ENCODE data around the gene CFAP52. TPM values are rescaled to one million over a fixed set of nuclear protein-coding genes. Genes with fewer than 3 reads are reported as not detected.

Gene CFAP52
- 1 to 10 TPM in 1 of 2 donors, not detected in 1; 1.7 TPM for total RNA-seq

GRCh38 chr17:9576521-9577372 is at the start of gene CFAP52:
Gene CFAP52 (plus strand): TSS chr17:9576642. CDS start chr17:9576696, 54 bp downstream.
- intact Hi-C loops (cut with DNase I) = loop anchor here (5.0 kb wide), 1 partner anchor 174 kb away; no protein-coding TSS in a partner anchor
- H3K4me3 ChIP-seq = peak within 1 kb of the TSS; percentile 65 to 73
- H3K27ac ChIP-seq = peak within 1 kb of the TSS in 1 of 2 donors; percentile 41
- no peaks in the 10 kb centered on the region for H3K4me1 ChIP-seq (replicated peaks)
- peak; percentile 62 for DNase-seq (ENCODE audit: low spot score)
- TF ChIP-seq POLR2AphosphoS5 (IDR thresholded peaks at IDR 0.05) (peak; percentile 32), POLR2A (IDR thresholded peaks at IDR 0.05) (no peak)
- TF ChIP-seq, protein P1, sequence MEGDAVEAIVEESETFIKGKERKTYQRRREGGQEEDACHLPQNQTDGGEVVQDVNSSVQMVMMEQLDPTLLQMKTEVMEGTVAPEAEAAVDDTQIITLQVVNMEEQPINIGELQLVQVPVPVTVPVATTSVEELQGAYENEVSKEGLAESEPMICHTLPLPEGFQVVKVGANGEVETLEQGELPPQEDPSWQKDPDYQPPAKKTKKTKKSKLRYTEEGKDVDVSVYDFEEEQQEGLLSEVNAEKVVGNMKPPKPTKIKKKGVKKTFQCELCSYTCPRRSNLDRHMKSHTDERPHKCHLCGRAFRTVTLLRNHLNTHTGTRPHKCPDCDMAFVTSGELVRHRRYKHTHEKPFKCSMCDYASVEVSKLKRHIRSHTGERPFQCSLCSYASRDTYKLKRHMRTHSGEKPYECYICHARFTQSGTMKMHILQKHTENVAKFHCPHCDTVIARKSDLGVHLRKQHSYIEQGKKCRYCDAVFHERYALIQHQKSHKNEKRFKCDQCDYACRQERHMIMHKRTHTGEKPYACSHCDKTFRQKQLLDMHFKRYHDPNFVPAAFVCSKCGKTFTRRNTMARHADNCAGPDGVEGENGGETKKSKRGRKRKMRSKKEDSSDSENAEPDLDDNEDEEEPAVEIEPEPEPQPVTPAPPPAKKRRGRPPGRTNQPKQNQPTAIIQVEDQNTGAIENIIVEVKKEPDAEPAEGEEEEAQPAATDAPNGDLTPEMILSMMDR (IDR thresholded peaks at IDR 0.05) = peak in 2 of 4 experiments; percentile 51 to 59
- H3K9me3 ChIP-seq = no peaks in the 10 kb centered on the region
- WGBS = 7% methylated on average over 38 of the region's 38 CpGs
- no peaks in the 10 kb centered on the region for H3K27me3 ChIP-seq (replicated peaks; ENCODE audit: insufficient read depth)
- no peaks in the 10 kb centered on the region for H3K36me3 ChIP-seq

- DNase-seq (ENCODE audit: low spot score) = no peak
- Histone ChIP-seq H3K9me3 (no peaks in the 10 kb centered on the region), H3K4me1 (replicated peaks) (no peaks in the 10 kb centered on the region), H3K36me3 (no peaks in the 10 kb centered on the region), H3K27ac (no peak overlapping the region), H3K27me3 (replicated peaks; ENCODE audit: insufficient read depth) (no peaks in the 10 kb centered on the region), H3K4me3 (no peak overlapping the region)
- WGBS = 57% methylated on average over 3 of the region's 3 CpGs
- TF ChIP-seq POLR2AphosphoS5 (IDR thresholded peaks at IDR 0.05) (no peak), POLR2A (IDR thresholded peaks at IDR 0.05) (no peak)
- TF ChIP-seq, protein P1 (IDR thresholded peaks at IDR 0.05) = no peak
- intact Hi-C loops (cut with DNase I) = no loop called here
Observed at GRCh38 chr17:9527788-9528187, 48.7 kb upstream of the CFAP52 start.

- TF ChIP-seq POLR2AphosphoS5 (IDR thresholded peaks at IDR 0.05) = no peak
- TF ChIP-seq, protein P1 (IDR thresholded peaks at IDR 0.05) = peak in 2 of 4 experiments; percentile 30 to 37
Observed at GRCh38 chr17:9529033-9529700, 47.3 kb upstream of the CFAP52 start.

DNA sequence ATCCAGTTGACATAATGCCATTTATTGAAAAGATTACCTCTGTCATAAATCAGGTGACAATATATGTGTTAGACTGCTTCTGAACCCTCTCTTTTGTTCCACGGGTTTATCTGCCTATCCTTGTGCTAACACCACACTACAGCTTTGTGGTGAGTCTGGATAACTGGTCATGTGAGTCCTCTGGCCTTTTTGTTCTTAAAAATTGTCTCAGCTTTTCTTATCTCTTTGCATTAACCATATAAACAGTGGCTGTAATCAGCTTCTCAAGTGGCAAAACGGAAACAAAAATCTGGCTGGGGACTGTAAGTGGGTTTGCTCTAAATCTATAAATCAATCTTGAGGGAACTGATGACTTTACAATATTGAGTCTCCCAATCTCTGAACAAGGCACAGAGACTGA is 45.4 kb upstream of the CFAP52 start:
- Histone ChIP-seq H3K27me3 (replicated peaks; ENCODE audit: insufficient read depth) (no peaks in the 10 kb centered on the region), H3K4me3 (no peak overlapping the region), H3K36me3 (no peaks in the 10 kb centered on the region), H3K27ac (no peak overlapping the region), H3K9me3 (no peaks in the 10 kb centered on the region), H3K4me1 (replicated peaks) (no peaks in the 10 kb centered on the region)
- WGBS = 31% methylated on average over 2 of the region's 2 CpGs
- intact Hi-C loops (cut with DNase I) = no loop called here
- TF ChIP-seq POLR2AphosphoS5 (IDR thresholded peaks at IDR 0.05) (no peak), POLR2A (IDR thresholded peaks at IDR 0.05) (no peak)
- TF ChIP-seq, protein P1 (IDR thresholded peaks at IDR 0.05) = no peak
- no peak for DNase-seq (ENCODE audit: low spot score)

More at GRCh38 chr17:9529033-9529700, 47.3 kb upstream of the CFAP52 start:
- no peaks in the 10 kb centered on the region for H3K27me3 ChIP-seq (replicated peaks; ENCODE audit: insufficient read depth)
- no peaks in the 10 kb centered on the region for H3K4me1 ChIP-seq (replicated peaks)
- intact Hi-C loops (cut with DNase I) = no loop called here
- no peak overlapping the region for H3K27ac ChIP-seq
- H3K36me3 ChIP-seq = no peaks in the 10 kb centered on the region
- no peak for DNase-seq (ENCODE audit: low spot score)
- H3K9me3 ChIP-seq = no peaks in the 10 kb centered on the region
- no peak overlapping the region for H3K4me3 ChIP-seq
- 67% methylated on average over 5 of the region's 5 CpGs for WGBS

All from prostate gland (tissue), 2 donors.